Stomach (tissue), 4 donors: ENCODE data around the gene DENND6A.

ENCODE experiments used
- CTCF ChIP-seq, 7 experiments: fragments of 450-650 bp in 4 of 7; fragments of 200-600 bp in 3 of 7; sonication (generic) in 3 of 7; IDR thresholded peaks; one replicate each; pipeline ENCODE4 v1.5.1; 2016 to 2019; ENCODE audit warnings: antibody characterized with exemption in 7 of 7, control low read depth in 2 of 7, mild to moderate bottlenecking in 1 of 7
- POLR2A ChIP-seq, 4 donors: fragments of 450-650 bp; IDR thresholded peaks; one replicate each; pipeline ENCODE4 v1.6.1; 2016; ENCODE audit warnings: antibody characterized with exemption in 4 of 4, control low read depth in 2 of 4, mild to moderate bottlenecking in 1 of 4, moderate library complexity in 1 of 4

- TF ChIP-seq CTCF (IDR thresholded peaks at IDR 0.05), result no peak
- TF ChIP-seq POLR2A (IDR thresholded peaks at IDR 0.05), result no peak
These were observed 16.2 kb upstream of the DENND6A start for GRCh38 chr3:57709031-57709430.
